ENCODE measurements around the gene AP3D1.

Gene AP3D1

GRCh38 chr19:2150794-2151338 is 500 bp downstream of the AP3D1 start:
- peak overlapping the region; percentile 84 for H3K4me3 ChIP-seq (ENCODE audit: low read length)
- DNase-seq (ENCODE audit: low read depth): no peak
- no peak for TF ChIP-seq CTCF (IDR thresholded peaks at IDR 0.05; ENCODE audit: insufficient read depth, low read depth, low read length, missing control alignments)

GRCh38 chr19:2149980-2150793 is 1.2 kb downstream of the AP3D1 start:
- DNase-seq (ENCODE audit: low read depth): peak; percentile 56
- H3K4me3 ChIP-seq (ENCODE audit: low read length): peak overlapping the region; percentile 84
- no peak for TF ChIP-seq CTCF (IDR thresholded peaks at IDR 0.05; ENCODE audit: insufficient read depth, low read depth, low read length, missing control alignments)

GRCh38 chr19:2148482-2149135 is 2.8 kb downstream of the AP3D1 start:
- no peak overlapping the region for H3K4me3 ChIP-seq (ENCODE audit: low read length)
- TF ChIP-seq CTCF (IDR thresholded peaks at IDR 0.05; ENCODE audit: insufficient read depth, low read depth, low read length, missing control alignments): no peak
- DNase-seq (ENCODE audit: low read depth): no peak

GRCh38 chr19:2145831-2146241 is 5.5 kb downstream of the AP3D1 start:
- H3K4me3 ChIP-seq (ENCODE audit: low read length): no peak overlapping the region
- no peak for DNase-seq (ENCODE audit: low read depth)

GRCh38 chr19:2144190-2144589 is 7.2 kb downstream of the AP3D1 start:
- no peak overlapping the region for H3K4me3 ChIP-seq (ENCODE audit: low read length)
- TF ChIP-seq CTCF (IDR thresholded peaks at IDR 0.05; ENCODE audit: insufficient read depth, low read depth, low read length, missing control alignments): no peak
- DNase-seq (ENCODE audit: low read depth): no peak

More at GRCh38 chr19:2145831-2146241, 5.5 kb downstream of the AP3D1 start:
- TF ChIP-seq CTCF (IDR thresholded peaks at IDR 0.05; ENCODE audit: insufficient read depth, low read depth, low read length, missing control alignments): no peak

- no peak overlapping the region for H3K4me3 ChIP-seq (ENCODE audit: low read length)
- no peak for TF ChIP-seq CTCF (IDR thresholded peaks at IDR 0.05; ENCODE audit: insufficient read depth, low read depth, low read length, missing control alignments)
- DNase-seq (ENCODE audit: low read depth): no peak
Observed at GRCh38 chr19:2142173-2142829, 9.1 kb downstream of the AP3D1 start.
